Natural killer cell (primary cell): Measurements from ENCODE around the gene TIMP4. TPM values are rescaled to one million over a fixed set of nuclear protein-coding genes. Genes with fewer than 3 reads are reported as not detected.

Experiments
- ATAC-seq, 3 donors: fragments of 150-1000 bp in 2 of 3; fragments of 200-7000 bp in 1 of 3; cut with Tn5 transposase; 1 replicate in 1 of 3; 2 replicates in 2 of 3; pipeline ENCODE4 v1.10.0; 2021; ENCODE audit warnings: mild to moderate bottlenecking in 2 of 3, moderate library complexity in 2 of 3
- DNase-seq, 2 donors: peaks; one replicate each; pipeline versions ENCODE4 v3.0.0 to v3.0.0-alpha.2; 2013 to 2021; ENCODE audit warnings: mixed read lengths in 1 of 2
- H3K27ac ChIP-seq: one replicate; pipeline ENCODE4 v1.5.1; 2013; ENCODE audit warnings: mild to moderate bottlenecking, low read length
- H3K27me3 ChIP-seq: one replicate; pipeline ENCODE4 v1.6.1; 2013; ENCODE audit warnings: low read length; ENCODE audit not compliant: control insufficient read depth, insufficient read depth
- H3K36me3 ChIP-seq: one replicate; pipeline ENCODE4 v1.6.1; 2013; ENCODE audit warnings: low read length; ENCODE audit not compliant: control insufficient read depth, insufficient read depth
- H3K4me1 ChIP-seq: one replicate; pipeline ENCODE4 v1.6.1; 2013; ENCODE audit warnings: low read length; ENCODE audit not compliant: control insufficient read depth, insufficient read depth
- H3K4me3 ChIP-seq: one replicate; pipeline ENCODE4 v1.5.1; 2013; ENCODE audit warnings: low read length
- H3K9me3 ChIP-seq: one replicate; pipeline ENCODE4 v1.6.1; 2013; ENCODE audit warnings: low read length; ENCODE audit not compliant: control insufficient read depth, insufficient read depth
- H3K27ac Mint-ChIP-seq, 2 donors: one replicate each; pipeline ENCODE4 v1.8.0; 2022; ENCODE audit warnings: mild to moderate bottlenecking in 2 of 2, mixed read lengths in 2 of 2, moderate library complexity in 1 of 2
- H3K27me3 Mint-ChIP-seq, 2 donors: one replicate each; pipeline ENCODE4 v1.8.0; 2022; ENCODE audit warnings: low read depth in 2 of 2, mixed read lengths in 2 of 2
- H3K36me3 Mint-ChIP-seq: one replicate; pipeline ENCODE4 v1.8.0; 2022; ENCODE audit warnings: mixed read lengths
- H3K4me1 Mint-ChIP-seq, 2 donors: one replicate each; pipeline ENCODE4 v1.8.0; 2022; ENCODE audit warnings: mixed read lengths in 2 of 2
- H3K4me3 Mint-ChIP-seq: one replicate; pipeline ENCODE4 v1.8.0; 2022; ENCODE audit warnings: mild to moderate bottlenecking, moderate library complexity, mixed read lengths
- H3K9me3 Mint-ChIP-seq, 2 donors: one replicate each; pipeline ENCODE4 v1.8.0; 2022; ENCODE audit warnings: mixed read lengths in 2 of 2
- WGBS: methylation state at CpG from one replicate; pipeline ENCODE4 v1.1.7; 2013; ENCODE audit warnings: missing lambda C conversion rate; ENCODE audit not compliant: insufficient coverage; 5-methylcytosine and 5-hydroxymethylcytosine counted together
- intact Hi-C: fragments of 100-400 bp; cut with micrococcal nuclease; formaldehyde crosslinking; loops from one replicate; pipeline ENCODE4 v1.14.2; 2022
- total RNA-seq, 4 donors: library from RNA; stranded (reverse); fragments of 120-200 nt in 1 of 4; gene quantifications; one replicate each; pipeline versions ENCODE4 v1.2.3 to v1.2.4, GENCODE V29; 2013 to 2022
- TF ChIP-seq, protein P1 (sequence below): fragments of 200-600 bp; IDR thresholded peaks from one replicate; pipeline ENCODE4 v1.8.0; 2022; ENCODE audit warnings: antibody characterized with exemption

The TIMP4 gene
- total RNA-seq, 3 donors from 2014 or later (not counting 1 experiment from before 2014, with no cell fraction given): not detected

DNA sequence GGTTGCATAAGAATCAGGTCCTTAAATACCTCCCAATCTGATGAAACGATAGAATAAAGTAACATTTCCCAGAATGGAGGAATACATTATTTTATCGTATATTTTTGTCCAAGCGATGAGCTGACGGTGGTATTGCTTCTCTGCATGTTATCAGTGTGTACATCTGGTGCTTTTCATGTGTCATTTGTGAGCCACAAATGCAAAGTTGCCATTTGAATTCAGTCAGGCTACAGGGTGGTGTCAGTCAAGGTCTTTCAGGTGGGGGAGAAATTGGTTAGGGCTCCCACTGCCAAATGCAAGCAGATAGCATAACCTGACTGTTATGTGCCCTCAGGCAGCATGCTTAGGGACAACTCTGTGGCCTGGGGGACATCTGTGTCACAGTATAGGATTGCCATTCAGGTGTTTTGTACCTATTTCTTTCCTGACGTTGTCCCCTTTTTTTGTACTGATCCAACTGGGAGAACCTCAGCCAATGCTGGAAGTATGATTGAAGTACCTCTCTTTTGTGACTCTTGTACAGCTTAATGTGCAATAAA lies 26.5 kb upstream of the TIMP4 start:
- no peak overlapping the region for H3K4me3 Mint-ChIP-seq

GRCh38 chr3:12184541-12184940 lies 25.8 kb upstream of the TIMP4 start:
- ATAC-seq (no peak), DNase-seq (no peak)
- Mint-ChIP-seq H3K4me3 (no peak overlapping the region), H3K36me3 (no peaks in the 10 kb centered on the region), H3K4me1 (peaks cover 0 to 3% of the 10 kb centered on the region in 2 donors), H3K27ac (no peak overlapping the region), H3K27me3 (no peaks in the 10 kb centered on the region), H3K9me3 (no peaks in the 10 kb centered on the region)
- H3K27ac ChIP-seq: no peak overlapping the region
- H3K4me3 ChIP-seq: no peak overlapping the region
- TF ChIP-seq, protein P1, sequence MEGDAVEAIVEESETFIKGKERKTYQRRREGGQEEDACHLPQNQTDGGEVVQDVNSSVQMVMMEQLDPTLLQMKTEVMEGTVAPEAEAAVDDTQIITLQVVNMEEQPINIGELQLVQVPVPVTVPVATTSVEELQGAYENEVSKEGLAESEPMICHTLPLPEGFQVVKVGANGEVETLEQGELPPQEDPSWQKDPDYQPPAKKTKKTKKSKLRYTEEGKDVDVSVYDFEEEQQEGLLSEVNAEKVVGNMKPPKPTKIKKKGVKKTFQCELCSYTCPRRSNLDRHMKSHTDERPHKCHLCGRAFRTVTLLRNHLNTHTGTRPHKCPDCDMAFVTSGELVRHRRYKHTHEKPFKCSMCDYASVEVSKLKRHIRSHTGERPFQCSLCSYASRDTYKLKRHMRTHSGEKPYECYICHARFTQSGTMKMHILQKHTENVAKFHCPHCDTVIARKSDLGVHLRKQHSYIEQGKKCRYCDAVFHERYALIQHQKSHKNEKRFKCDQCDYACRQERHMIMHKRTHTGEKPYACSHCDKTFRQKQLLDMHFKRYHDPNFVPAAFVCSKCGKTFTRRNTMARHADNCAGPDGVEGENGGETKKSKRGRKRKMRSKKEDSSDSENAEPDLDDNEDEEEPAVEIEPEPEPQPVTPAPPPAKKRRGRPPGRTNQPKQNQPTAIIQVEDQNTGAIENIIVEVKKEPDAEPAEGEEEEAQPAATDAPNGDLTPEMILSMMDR: no peak
- H3K27me3 ChIP-seq: no peaks in the 10 kb centered on the region
- WGBS: 95% methylated on average over 4 of the region's 5 CpGs
- H3K36me3 ChIP-seq: no peaks in the 10 kb centered on the region
- H3K4me1 ChIP-seq: peaks cover 21% of the 10 kb centered on the region
- no peaks in the 10 kb centered on the region for H3K9me3 ChIP-seq
- intact Hi-C loops: no loop called here

More for the DNA sequence above, 26.5 kb upstream of the TIMP4 start:
- Mint-ChIP-seq H3K4me1 (peaks cover 0 to 3% of the 10 kb centered on the region in 2 donors), H3K27me3 (peaks cover 2 to 4% of the 10 kb centered on the region in 2 donors), H3K27ac (no peak overlapping the region), H3K9me3 (no peaks in the 10 kb centered on the region), H3K36me3 (no peaks in the 10 kb centered on the region)
- Histone ChIP-seq H3K4me3 (no peak overlapping the region), H3K36me3 (no peaks in the 10 kb centered on the region), H3K4me1 (peaks cover 21% of the 10 kb centered on the region), H3K27me3 (no peaks in the 10 kb centered on the region), H3K27ac (no peak overlapping the region), H3K9me3 (no peaks in the 10 kb centered on the region)
- DNase-seq (no peak), ATAC-seq (no peak)
- intact Hi-C loops: no loop called here
- TF ChIP-seq, protein P1: no peak
- WGBS: 73% methylated on average over 5 of the region's 5 CpGs

DNA sequence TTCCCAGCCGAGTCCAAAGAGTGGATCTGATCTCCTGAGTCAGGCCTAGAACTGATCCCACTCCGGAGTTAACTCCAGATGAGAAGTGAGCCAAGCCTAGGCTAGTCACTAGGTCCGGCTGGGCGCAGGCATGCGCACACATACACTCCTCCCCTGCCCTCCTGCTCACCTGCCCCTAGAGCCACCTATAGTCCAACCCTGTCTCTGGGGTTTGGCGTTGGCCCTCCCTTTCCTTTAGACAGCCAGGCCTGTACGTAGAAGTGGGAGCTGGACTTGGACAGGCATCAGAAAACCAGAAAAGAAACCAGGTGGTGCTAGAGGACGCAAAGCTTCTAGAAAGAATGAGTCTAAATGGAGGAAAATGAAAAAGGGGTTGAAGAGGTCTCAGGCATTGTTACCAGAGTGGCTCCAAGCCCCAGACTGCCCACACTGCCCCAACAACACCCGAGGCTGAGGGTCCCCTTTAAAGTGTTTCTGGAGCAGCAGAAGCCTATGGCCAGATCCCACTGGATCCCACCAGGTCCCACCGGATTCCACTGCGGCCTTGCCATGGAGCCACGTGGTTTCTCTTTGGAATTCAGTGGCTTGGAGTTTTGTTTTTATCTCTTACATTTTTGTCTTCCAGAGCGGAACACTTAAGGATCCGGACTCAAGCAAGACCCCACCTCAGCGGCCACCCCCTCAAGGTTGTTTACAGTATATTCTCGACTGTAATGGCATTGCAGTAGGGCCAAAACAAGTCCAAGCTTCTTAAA lies 24.2 kb upstream of the TIMP4 start:
- WGBS: 92% methylated on average over 16 of the region's 16 CpGs
- H3K4me3 Mint-ChIP-seq: no peak overlapping the region
- peaks cover 0 to 3% of the 10 kb centered on the region in 2 donors for H3K4me1 Mint-ChIP-seq
- H3K9me3 Mint-ChIP-seq: no peaks in the 10 kb centered on the region
- H3K36me3 ChIP-seq: no peaks in the 10 kb centered on the region
- H3K27me3 ChIP-seq: no peaks in the 10 kb centered on the region
- intact Hi-C loops: no loop called here
- no peak overlapping the region for H3K27ac ChIP-seq
- TF ChIP-seq, protein P1: no peak
- peaks cover 9% of the 10 kb centered on the region for H3K4me1 ChIP-seq
- no peaks in the 10 kb centered on the region for H3K9me3 ChIP-seq
- no peaks in the 10 kb centered on the region for H3K36me3 Mint-ChIP-seq
- no peak for ATAC-seq
- no peak for DNase-seq
- no peak overlapping the region for H3K27ac Mint-ChIP-seq
- no peak overlapping the region for H3K4me3 ChIP-seq
- peaks cover 0 to 7% of the 10 kb centered on the region in 2 donors for H3K27me3 Mint-ChIP-seq
